Body of pancreas (tissue), 4 donors: ENCODE results near the gene MAP3K20. TPM values are rescaled to one million over a fixed set of nuclear protein-coding genes. Genes with fewer than 3 reads are reported as not detected.

Source experiments
- ATAC-seq: fragments of 150-250 bp; one replicate; pipeline ENCODE4 v1.9.1; 2016
- DNase-seq, 4 donors: peaks; one replicate each; pipeline ENCODE4 v3.0.0-alpha.2; 2019
- H3K27ac ChIP-seq, 4 donors: fragments of 200-600 bp; sonication (generic); 1 replicate in 3 of 4; 2 replicates in 1 of 4; pipeline versions ENCODE4 v1.5.1 to v1.6.1; 2016 to 2019; ENCODE audit warnings: mild to moderate bottlenecking in 1 of 4, mixed read lengths in 1 of 4, moderate library complexity in 1 of 4
- H3K27me3 ChIP-seq, 2 donors: fragments of 200-600 bp; sonication (generic); one replicate each; pipeline ENCODE4 v1.6.0; 2016; ENCODE audit warnings: mild to moderate bottlenecking in 1 of 2
- H3K36me3 ChIP-seq, 2 donors: fragments of 200-600 bp; sonication (generic); replicated peaks in 1 of 2; 2 replicates each; pipeline ENCODE4 v1.5.1; 2016; ENCODE audit warnings: low read depth in 2 of 2; ENCODE audit not compliant: insufficient read depth in 1 of 2
- H3K4me1 ChIP-seq: fragments of 200-600 bp; sonication (generic); one replicate; pipeline ENCODE4 v1.6.0; 2016
- H3K4me3 ChIP-seq, 2 donors: fragments of 200-600 bp; sonication (generic); 1 replicate in 1 of 2; 2 replicates in 1 of 2; pipeline ENCODE4 v1.5.1; 2016 to 2019
- H3K9me3 ChIP-seq, 3 donors: fragments of 200-600 bp; sonication (generic); 1 replicate in 2 of 3; 2 replicates in 1 of 3; pipeline ENCODE4 v1.5.1; 2016
- CTCF ChIP-seq, 7 experiments: fragments of 450-650 bp in 4 of 7; fragments of 200-600 bp in 3 of 7; sonication (generic) in 3 of 7; IDR thresholded peaks; one replicate each; pipeline ENCODE4 v1.5.1; 2016 to 2019; ENCODE audit warnings: antibody characterized with exemption in 7 of 7
- POLR2A ChIP-seq, 3 donors: fragments of 450-650 bp; IDR thresholded peaks; one replicate each; pipeline ENCODE4 v1.6.1; 2016; ENCODE audit warnings: antibody characterized with exemption in 3 of 3, mild to moderate bottlenecking in 2 of 3
- WGBS, 2 donors: methylation state at CpG; one replicate each; pipeline ENCODE4 v1.1.5; 2017; 5-methylcytosine and 5-hydroxymethylcytosine counted together
- intact Hi-C: fragments of 100-400 bp; cut with DNase I; formaldehyde crosslinking; loops from one replicate; pipeline ENCODE4 v1.15.1; 2023
- total RNA-seq, 2 donors: library from RNA; depleted of rRNA; stranded (reverse); fragments of >200 nt; gene quantifications; one replicate each; pipeline ENCODE4 v1.1.0, GENCODE V29; 2016

MAP3K20 gene
- total RNA-seq, 2 donors from 2014 or later, result 11.5 to 18.7 TPM

- Histone ChIP-seq H3K9me3 (peaks cover 0 to 2% (median 0%) of the 10 kb centered on the region in 3 donors), H3K27ac (no peak overlapping the region), H3K4me1 (no peaks in the 10 kb centered on the region), H3K27me3 (no peaks in the 10 kb centered on the region), H3K36me3 (no peaks in the 10 kb centered on the region), H3K4me3 (no peak overlapping the region)
- WGBS, 2 donors, result 76 to 81% methylated on average over 3 of the region's 3 CpGs
- intact Hi-C loops, result no loop called here
- DNase-seq (no peak), ATAC-seq (no peak)
- no peak for TF ChIP-seq CTCF (IDR thresholded peaks at IDR 0.05)
- TF ChIP-seq POLR2A (IDR thresholded peaks at IDR 0.05), result no peak
Measured at GRCh38 chr2:173146590-173146989, 70.9 kb downstream of the MAP3K20 start.

- Histone ChIP-seq H3K27ac (no peak overlapping the region), H3K27me3 (no peaks in the 10 kb centered on the region), H3K4me1 (peaks cover 6% of the 10 kb centered on the region), H3K9me3 (no peaks in the 10 kb centered on the region), H3K36me3 (no peaks in the 10 kb centered on the region), H3K4me3 (no peak overlapping the region)
- ATAC-seq, result no peak
- 80 to 91% methylated on average over 4 of the region's 4 CpGs for WGBS, 2 donors
- DNase-seq, result no peak
- no peak for TF ChIP-seq CTCF (IDR thresholded peaks at IDR 0.05)
- TF ChIP-seq POLR2A (IDR thresholded peaks at IDR 0.05), result no peak
- intact Hi-C loops, result no loop called here
Measured at GRCh38 chr2:173148520-173148919, 72.9 kb downstream of the MAP3K20 start.

GRCh38 chr2:173149491-173149890 is 73.8 kb downstream of the MAP3K20 start:
- no peak for ATAC-seq
- Histone ChIP-seq H3K4me1 (peaks cover 6% of the 10 kb centered on the region), H3K4me3 (no peak overlapping the region), H3K27me3 (no peaks in the 10 kb centered on the region), H3K27ac (no peak overlapping the region), H3K9me3 (no peaks in the 10 kb centered on the region), H3K36me3 (no peaks in the 10 kb centered on the region)
- no peak for DNase-seq
- no peak for TF ChIP-seq CTCF (IDR thresholded peaks at IDR 0.05)
- intact Hi-C loops, result no loop called here
- 95% methylated on average over 4 of the region's 4 CpGs for WGBS, 2 donors

- H3K27me3 ChIP-seq, result no peaks in the 10 kb centered on the region
- H3K4me1 ChIP-seq, result peaks cover 6% of the 10 kb centered on the region
- WGBS, 2 donors, result 84 to 87% methylated on average over 2 of the region's 2 CpGs
- no peak overlapping the region for H3K4me3 ChIP-seq
- TF ChIP-seq POLR2A (IDR thresholded peaks at IDR 0.05) (no peak), CTCF (IDR thresholded peaks at IDR 0.05) (no peak)
- H3K9me3 ChIP-seq, result no peaks in the 10 kb centered on the region
- H3K36me3 ChIP-seq, result no peaks in the 10 kb centered on the region
- ATAC-seq (no peak), DNase-seq (no peak)
- no peak overlapping the region for H3K27ac ChIP-seq
- intact Hi-C loops, result no loop called here
Measured at GRCh38 chr2:173150087-173150486, 74.4 kb downstream of the MAP3K20 start.

GRCh38 chr2:173150963-173151362 is 75.3 kb downstream of the MAP3K20 start:
- Histone ChIP-seq H3K9me3 (no peaks in the 10 kb centered on the region), H3K36me3 (no peaks in the 10 kb centered on the region), H3K4me3 (no peak overlapping the region), H3K27me3 (no peaks in the 10 kb centered on the region), H3K4me1 (peaks cover 6% of the 10 kb centered on the region), H3K27ac (no peak overlapping the region)
- no peak for TF ChIP-seq POLR2A (IDR thresholded peaks at IDR 0.05)
- no peak for TF ChIP-seq CTCF (IDR thresholded peaks at IDR 0.05)
- DNase-seq (no peak), ATAC-seq (no peak)
- intact Hi-C loops, result no loop called here
